GM12878 (cell line): ENCODE results near the gene CLMP. TPM values are rescaled to one million over a fixed set of nuclear protein-coding genes. Genes with fewer than 3 reads are reported as not detected.

Experiments used
- polyA plus RNA-seq, 11 experiments: library from polyadenylated mRNA; depleted of rRNA in 4 of 11; unstranded in 6 of 11; stranded (reverse) in 5 of 11; fragments of >200 nt; fragmentation: Nextera tagmentation in 4 of 11; fragmentation: Illumina TruSeq in 1 of 11; extraction: Ambion mirVana in 4 of 11; extraction: Trizol in 1 of 11; gene quantifications; 1 replicate in 1 of 11; 2 replicates in 10 of 11; pipeline versions ENCODE4 v1.2.1 to v1.2.3, GENCODE V29; 2011 to 2016; ENCODE audit warnings: inconsistent platforms in 2 of 11, missing spikeins in 2 of 11, low read depth in 1 of 11
- small RNA-seq: library from RNA; depleted of rRNA; stranded (forward); fragments of <200 nt; gene quantifications from one replicate; pipeline ENCODE3, GENCODE V24; 2014
- total RNA-seq, 4 experiments: library from RNA; depleted of rRNA in 3 of 4; stranded (reverse); fragments of >200 nt in 3 of 4; fragmentation: Illumina TruSeq in 1 of 4; extraction: Trizol in 1 of 4; gene quantifications; 2 replicates each; pipeline versions ENCODE4 v1.2.1 to v1.2.3, GENCODE V29; 2013 to 2021

CLMP gene
- total and polyA plus RNA-seq, 10 of the 15 experiments (the other 5 are each of a cell fraction or from before 2014, with no cell fraction given) = 0.01 to 0.71 (median 0.20) TPM; not detected in 4

Small RNA genes within 50 kb of the gene (small RNA-seq; reads per million reads assigned to genes)
- gene RPL31P47 = not detected
- gene SNORD14C = not detected
- gene SNORD14D = not detected
- 1,613 reads per million, percentile 100 among the genes with 10 or more reads in this experiment for gene SNORD14E

Other genes starting within 250 kb of the CLMP start
- gene BSX, start 213.4 kb downstream of the CLMP start, total RNA-seq (2014; rRNA removed) = not detected in 2 replicates
- gene BSX, start 213.4 kb downstream of the CLMP start, total RNA-seq (2014; rRNA removed; fragmentation: Illumina TruSeq; extraction: Trizol) = not detected in 2 replicates
- gene BSX, start 213.4 kb downstream of the CLMP start, total RNA-seq (2021) = not detected in 2 replicates
- gene BSX, start 213.4 kb downstream of the CLMP start, polyA plus RNA-seq (2011; rRNA removed) = not detected in 2 replicates
- not detected in 2 replicates for gene BSX, start 213.4 kb downstream of the CLMP start, polyA plus RNA-seq (2014; fragmentation: Illumina TruSeq; extraction: Trizol)
- not detected for gene BSX, start 213.4 kb downstream of the CLMP start, polyA plus RNA-seq (2014; fragmentation: Nextera tagmentation; extraction: Ambion mirVana)
- gene BSX, start 213.4 kb downstream of the CLMP start, polyA plus RNA-seq (2014; rRNA removed) = not detected in 2 replicates
- gene BSX, start 213.4 kb downstream of the CLMP start, polyA plus RNA-seq (2016; fragmentation: Nextera tagmentation; extraction: Ambion mirVana) = not detected
- 2,142 and 2,298 TPM in 2 replicates for gene HSPA8, start 133.1 kb downstream of the CLMP start, total RNA-seq (2014; rRNA removed)
- 2,450 and 2,735 TPM in 2 replicates for gene HSPA8, start 133.1 kb downstream of the CLMP start, total RNA-seq (2014; rRNA removed; fragmentation: Illumina TruSeq; extraction: Trizol)
- gene HSPA8, start 133.1 kb downstream of the CLMP start, total RNA-seq (2021) = 1,578 and 1,698 TPM in 2 replicates
- 2,716 and 3,205 TPM in 2 replicates for gene HSPA8, start 133.1 kb downstream of the CLMP start, polyA plus RNA-seq (2011; rRNA removed)
- 2,458 and 3,035 TPM in 2 replicates for gene HSPA8, start 133.1 kb downstream of the CLMP start, polyA plus RNA-seq (2014; fragmentation: Illumina TruSeq; extraction: Trizol)
- 1,000 to 10,000 TPM; 1,190 to 1,772 TPM for gene HSPA8, start 133.1 kb downstream of the CLMP start, polyA plus RNA-seq (2014; fragmentation: Nextera tagmentation; extraction: Ambion mirVana)
- gene HSPA8, start 133.1 kb downstream of the CLMP start, polyA plus RNA-seq (2014; rRNA removed) = 1,683 and 2,365 TPM in 2 replicates
- 1,000 to 10,000 TPM; 1,900 to 1,949 TPM for gene HSPA8, start 133.1 kb downstream of the CLMP start, polyA plus RNA-seq (2016; fragmentation: Nextera tagmentation; extraction: Ambion mirVana)
- 26.4 and 29.9 TPM in 2 replicates for gene GRAMD1B, start 235.0 kb upstream of the CLMP start, total RNA-seq (2014; rRNA removed)
- 24.4 and 27.5 TPM in 2 replicates for gene GRAMD1B, start 235.0 kb upstream of the CLMP start, total RNA-seq (2014; rRNA removed; fragmentation: Illumina TruSeq; extraction: Trizol)
- 49.1 and 52.1 TPM in 2 replicates for gene GRAMD1B, start 235.0 kb upstream of the CLMP start, total RNA-seq (2021)
- gene GRAMD1B, start 235.0 kb upstream of the CLMP start, polyA plus RNA-seq (2011; rRNA removed) = 25.3 and 32.3 TPM in 2 replicates
- 25.7 and 28.2 TPM in 2 replicates for gene GRAMD1B, start 235.0 kb upstream of the CLMP start, polyA plus RNA-seq (2014; fragmentation: Illumina TruSeq; extraction: Trizol)
- gene GRAMD1B, start 235.0 kb upstream of the CLMP start, polyA plus RNA-seq (2014; fragmentation: Nextera tagmentation; extraction: Ambion mirVana) = 1 to 10 TPM; 1.9 to 3.5 TPM
- 35.7 and 37.5 TPM in 2 replicates for gene GRAMD1B, start 235.0 kb upstream of the CLMP start, polyA plus RNA-seq (2014; rRNA removed)
- gene GRAMD1B, start 235.0 kb upstream of the CLMP start, polyA plus RNA-seq (2016; fragmentation: Nextera tagmentation; extraction: Ambion mirVana) = 10 to 100 TPM; 12.6 to 13.3 TPM